H9 (cell line): ENCODE results near the gene SCNN1G. TPM values are rescaled to one million over a fixed set of nuclear protein-coding genes. Genes with fewer than 3 reads are reported as not detected.

Experiments used
- DNase-seq: peaks from one replicate; pipeline ENCODE4 v3.0.0-alpha.2; 2017
- H2AFZ ChIP-seq: one replicate; pipeline ENCODE4 v1.6.1; 2013; ENCODE audit warnings: mild to moderate bottlenecking, low read length, control low read depth, moderate library complexity
- H2AK5ac ChIP-seq: 2 replicates; pipeline ENCODE4 v1.6.1; 2013; ENCODE audit warnings: low read length, control low read depth, mixed read lengths; ENCODE audit not compliant: insufficient read length
- H2BK120ac ChIP-seq: one replicate; pipeline ENCODE4 v1.6.1; 2013; ENCODE audit warnings: low read depth, mild to moderate bottlenecking, low read length, control low read depth, inconsistent platforms; ENCODE audit not compliant: poor library complexity, severe bottlenecking
- H2BK12ac ChIP-seq: 2 replicates; pipeline ENCODE4 v1.6.1; 2013; ENCODE audit warnings: low read length, control low read depth, mixed read lengths, low read depth; ENCODE audit not compliant: insufficient read length
- H2BK15ac ChIP-seq: 2 replicates; pipeline ENCODE4 v1.6.1; 2013; ENCODE audit warnings: low read depth, low read length, control low read depth
- H2BK20ac ChIP-seq: one replicate; pipeline ENCODE4 v1.6.1; 2013; ENCODE audit warnings: low read depth, mild to moderate bottlenecking, low read length, control low read depth, inconsistent platforms; ENCODE audit not compliant: poor library complexity, severe bottlenecking
- H2BK5ac ChIP-seq: 2 replicates; pipeline ENCODE4 v1.6.1; 2013; ENCODE audit warnings: low read length, control low read depth, mixed read lengths; ENCODE audit not compliant: insufficient read length
- H3K14ac ChIP-seq: 2 replicates; pipeline ENCODE4 v1.6.1; 2013; ENCODE audit warnings: low read length, control low read depth; ENCODE audit not compliant: insufficient read depth
- H3K18ac ChIP-seq: 2 replicates; pipeline ENCODE4 v1.6.1; 2013; ENCODE audit warnings: low read depth, mild to moderate bottlenecking, mixed read lengths, low read length, control low read depth; ENCODE audit not compliant: insufficient read length
- H3K23ac ChIP-seq: 2 replicates; pipeline ENCODE4 v1.6.1; 2013; ENCODE audit warnings: low read length, control low read depth, mixed read lengths, low read depth; ENCODE audit not compliant: insufficient read length
- H3K23me2 ChIP-seq: 2 replicates; pipeline ENCODE4 v1.6.1; 2013; ENCODE audit warnings: low read depth, mild to moderate bottlenecking, mixed read lengths, low read length, control low read depth; ENCODE audit not compliant: insufficient read length, poor library complexity, severe bottlenecking
- H3K27ac ChIP-seq: 2 replicates; pipeline ENCODE4 v1.5.1; 2013; ENCODE audit warnings: low read length, control low read depth, mixed read lengths, low read depth; ENCODE audit not compliant: insufficient read length
- H3K27me3 ChIP-seq: 2 replicates; pipeline ENCODE4 v1.6.1; 2013; ENCODE audit warnings: low read length, control low read depth, inconsistent platforms; ENCODE audit not compliant: insufficient read depth
- H3K4ac ChIP-seq: 2 replicates; pipeline ENCODE4 v1.6.1; 2013; ENCODE audit warnings: low read depth, mild to moderate bottlenecking, control low read depth, inconsistent platforms, low read length, moderate library complexity
- H3K4me1 ChIP-seq: 2 replicates; pipeline ENCODE4 v1.6.1; 2013; ENCODE audit warnings: low read length, control low read depth, inconsistent platforms; ENCODE audit not compliant: insufficient read depth
- H3K4me2 ChIP-seq: 2 replicates; pipeline ENCODE4 v1.6.1; 2013; ENCODE audit warnings: low read length, control low read depth, mixed read lengths; ENCODE audit not compliant: insufficient read length, insufficient read depth
- H3K56ac ChIP-seq: 2 replicates; pipeline ENCODE4 v1.6.1; 2013; ENCODE audit warnings: low read depth, mild to moderate bottlenecking, mixed read lengths, low read length, control low read depth; ENCODE audit not compliant: insufficient read length
- H3K79me1 ChIP-seq: 2 replicates; pipeline ENCODE4 v1.6.1; 2013; ENCODE audit warnings: low read depth, mild to moderate bottlenecking, moderate library complexity, low read length, control low read depth, inconsistent platforms; ENCODE audit not compliant: insufficient read depth, poor library complexity, severe bottlenecking
- H3K79me2 ChIP-seq: 2 replicates; pipeline ENCODE4 v1.6.1; 2013; ENCODE audit warnings: low read length, control low read depth, inconsistent platforms; ENCODE audit not compliant: insufficient read depth
- H3K9ac ChIP-seq: 2 replicates; pipeline ENCODE4 v1.6.1; 2013; ENCODE audit warnings: low read length, control low read depth, mixed read lengths; ENCODE audit not compliant: insufficient read length; ENCODE audit errors: extremely low read depth
- H3K9me3 ChIP-seq: one replicate; pipeline ENCODE4 v1.6.1; 2013; ENCODE audit warnings: low read depth, low read length, inconsistent platforms; ENCODE audit not compliant: control insufficient read depth
- H3T11ph ChIP-seq: one replicate; pipeline ENCODE4 v1.6.1; 2013; ENCODE audit warnings: mild to moderate bottlenecking, low read length, control low read depth, inconsistent platforms
- H4K20me1 ChIP-seq: one replicate; pipeline ENCODE4 v1.6.1; 2013; ENCODE audit not compliant: control insufficient read depth, insufficient read length, insufficient read depth
- H4K5ac ChIP-seq: 2 replicates; pipeline ENCODE4 v1.6.1; 2013; ENCODE audit warnings: low read depth, mild to moderate bottlenecking, mixed read lengths, low read length, control low read depth; ENCODE audit not compliant: insufficient read length
- H4K8ac ChIP-seq: replicated peaks from 2 replicates; pipeline ENCODE4 v1.6.1; 2013; ENCODE audit warnings: low read length, control low read depth, mixed read lengths, low read depth; ENCODE audit not compliant: insufficient read length
- H4K91ac ChIP-seq: 2 replicates; pipeline ENCODE4 v1.6.1; 2013; ENCODE audit warnings: low read depth, mild to moderate bottlenecking, moderate library complexity, mixed read lengths, low read length, control low read depth; ENCODE audit not compliant: insufficient read length
- H3K27ac Mint-ChIP-seq, 3 experiments: 2 replicates in 2 of 3; 3 replicates in 1 of 3; pipeline ENCODE4 v1.8.0; 2020 to 2021; ENCODE audit warnings: mixed read lengths in 3 of 3, mild to moderate bottlenecking in 1 of 3, moderate library complexity in 1 of 3
- H3K27me3 Mint-ChIP-seq: 2 replicates; pipeline ENCODE4 v1.8.0; 2021; ENCODE audit warnings: low read depth, mild to moderate bottlenecking, moderate library complexity, mixed read lengths
- H3K36me3 Mint-ChIP-seq, 3 experiments: 2 replicates in 2 of 3; 3 replicates in 1 of 3; pipeline ENCODE4 v1.8.0; 2020 to 2021; ENCODE audit warnings: low read depth in 3 of 3, mixed read lengths in 3 of 3; ENCODE audit not compliant: insufficient read depth in 1 of 3
- H3K4me1 Mint-ChIP-seq, 2 experiments: 2 replicates each; pipeline ENCODE4 v1.8.0; 2020; ENCODE audit warnings: mixed read lengths in 2 of 2
- H3K4me3 Mint-ChIP-seq, 2 experiments: 2 replicates in 1 of 2; 3 replicates in 1 of 2; pipeline ENCODE4 v1.8.0; 2020 to 2021; ENCODE audit warnings: mild to moderate bottlenecking in 2 of 2, mixed read lengths in 2 of 2, moderate library complexity in 1 of 2
- H3K9me3 Mint-ChIP-seq, 2 experiments: 2 replicates in 1 of 2; 3 replicates in 1 of 2; pipeline ENCODE4 v1.8.0; 2020; ENCODE audit warnings: mild to moderate bottlenecking in 2 of 2, mixed read lengths in 2 of 2, moderate library complexity in 1 of 2
- CTCF ChIP-seq: fragments of 200-600 bp; sonication (generic); conservative IDR thresholded peaks from 3 replicates; pipeline ENCODE4 v1.8.0; 2021; ENCODE audit warnings: antibody characterized with exemption, mild to moderate bottlenecking
- WGBS: extraction: QIAGEN DNeasy Blood & Tissue Kit; methylation state at CpG from one replicate; pipeline ENCODE4 v1.1.7; 2013; ENCODE audit warnings: missing lambda C conversion rate, low lambda C conversion rate, mixed read lengths; ENCODE audit not compliant: insufficient read length; ENCODE audit errors: extremely low coverage; 5-methylcytosine and 5-hydroxymethylcytosine counted together
- total RNA-seq: library from RNA; stranded (reverse); gene quantifications from 2 replicates; pipeline ENCODE4 v1.2.1, GENCODE V29; 2021

The SCNN1G gene
- total RNA-seq, 1 experiment from 2014 or later = 0.74 TPM

GRCh38 chr16:23172994-23173393 is 9.6 kb upstream of the SCNN1G start:
- no peaks in the 10 kb centered on the region for H3K27me3 ChIP-seq
- DNase-seq = no peak
- no peaks in the 10 kb centered on the region for H4K20me1 ChIP-seq
- Mint-ChIP-seq H3K4me1 (peaks cover 7 to 11% of the 10 kb centered on the region in 2 experiments), H3K9me3 (no peaks in the 10 kb centered on the region; a peak in 1 of 5 replicates), H3K36me3 (no peaks in the 10 kb centered on the region), H3K27ac (no peak overlapping the region), H3K27me3 (peaks cover 8% of the 10 kb centered on the region; the same call in 1 of the 2 replicates), H3K4me3 (no peak overlapping the region)
- H3K79me1 ChIP-seq = no peaks in the 10 kb centered on the region
- no peak overlapping the region for H3K4ac ChIP-seq
- no peaks in the 10 kb centered on the region for H3K4me1 ChIP-seq
- H2BK5ac ChIP-seq = no peak overlapping the region
- no peaks in the 10 kb centered on the region for H3K9me3 ChIP-seq
- H4K91ac ChIP-seq = no peak overlapping the region
- no peak overlapping the region for H3K18ac ChIP-seq
- no peak overlapping the region for H2BK120ac ChIP-seq
- no peak overlapping the region for H4K8ac ChIP-seq
- TF ChIP-seq CTCF = no peak
- H2BK15ac ChIP-seq = no peak overlapping the region
- no peak overlapping the region for H3K23ac ChIP-seq
- H3K4me2 ChIP-seq = no peak overlapping the region
- no peak overlapping the region for H4K5ac ChIP-seq
- no peak overlapping the region for H2AK5ac ChIP-seq
- no peak overlapping the region for H2BK12ac ChIP-seq
- no CpG with 5 or more reads among the region's 3 CpGs for WGBS
- no peak overlapping the region for H3T11ph ChIP-seq
- H3K23me2 ChIP-seq = no peaks in the 10 kb centered on the region
- H3K27ac ChIP-seq = no peak overlapping the region
- no peak overlapping the region for H2AFZ ChIP-seq
- H3K79me2 ChIP-seq = no peaks in the 10 kb centered on the region
- H3K56ac ChIP-seq = no peak overlapping the region
- no peak overlapping the region for H3K14ac ChIP-seq
- H2BK20ac ChIP-seq = no peak overlapping the region
- H3K9ac ChIP-seq = no peak overlapping the region
